Activated T-cell treated with anti-CD3 and anti-CD28 coated beads for 1 hour (primary cell): ENCODE measurements around the gene EIF4A3.

Experiments used
- DNase-seq: peaks from one replicate; pipeline ENCODE4 v3.0.0-alpha.2; 2020; ENCODE audit warnings: low read depth

EIF4A3 gene

DNA sequence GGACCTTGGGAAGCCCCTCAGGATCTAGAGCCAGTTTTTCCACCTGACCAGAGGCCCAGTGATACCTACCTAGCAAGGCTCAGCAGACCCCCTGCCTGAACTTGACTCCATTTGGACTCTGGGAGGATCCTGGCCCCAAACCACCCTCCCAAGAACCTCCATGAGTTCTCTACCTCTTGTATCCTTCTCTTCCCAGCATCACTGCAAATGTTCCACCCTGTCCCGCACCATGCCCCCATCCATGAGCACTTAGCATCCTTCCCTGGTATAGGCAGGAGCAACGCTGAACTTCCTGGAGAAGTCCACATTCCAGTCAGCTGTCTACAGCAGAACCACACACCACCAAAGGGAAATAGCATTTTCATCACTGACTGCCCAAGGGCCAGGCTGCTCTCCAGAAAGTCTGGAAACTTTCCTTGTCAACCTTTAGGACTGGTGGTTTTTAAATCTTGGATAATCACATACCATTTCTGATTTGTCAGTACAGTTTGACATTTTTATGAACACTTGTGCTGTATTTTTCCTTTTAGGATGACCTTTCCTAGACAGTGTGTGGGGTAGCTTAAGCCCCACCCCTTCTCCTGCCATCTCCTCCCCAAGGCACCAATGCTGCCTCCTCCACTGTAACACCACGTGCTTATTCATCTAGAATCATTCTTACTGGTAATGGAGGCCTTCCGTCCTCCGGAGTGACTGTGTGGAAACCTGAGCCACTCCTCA is 13.9 kb downstream of the EIF4A3 start:
- no peak for DNase-seq

DNA sequence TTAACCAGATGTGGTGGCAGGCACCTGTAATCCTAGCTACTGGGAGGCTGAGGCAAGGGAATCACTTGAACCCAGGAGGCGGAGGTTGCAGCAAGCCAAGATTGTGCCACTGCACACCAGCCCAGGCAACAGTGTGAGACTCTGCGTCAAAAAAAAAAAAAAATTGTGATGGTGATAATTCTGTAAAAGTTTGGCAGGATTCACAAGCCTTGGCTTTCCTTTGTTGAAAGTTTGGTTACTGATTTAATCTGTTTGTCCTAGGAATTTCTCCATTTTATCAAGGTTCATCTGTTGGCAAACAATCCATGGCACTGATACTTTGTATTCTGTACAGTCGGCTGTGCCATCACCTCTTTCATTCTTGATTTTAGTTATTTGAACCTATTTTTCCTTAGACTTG is 15.9 kb downstream of the EIF4A3 start:
- no peak for DNase-seq

GRCh38 chr17:80129006-80129565 is 17.8 kb downstream of the EIF4A3 start:
- DNase-seq, result no peak

DNA sequence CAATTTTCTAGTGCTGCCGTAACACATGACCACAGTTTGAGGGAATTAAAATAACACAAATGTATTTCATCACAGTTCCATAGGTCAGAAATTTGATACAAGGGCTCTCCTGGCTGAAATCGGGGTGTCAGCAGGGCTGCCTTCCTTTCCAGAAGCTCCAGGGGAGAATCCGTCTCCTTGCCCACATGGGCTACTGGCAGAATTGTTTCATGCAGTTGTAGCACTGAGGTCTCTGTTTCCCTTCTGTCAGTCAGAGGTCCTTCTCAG is 20.5 kb downstream of the EIF4A3 start:
- no peak for DNase-seq

DNA sequence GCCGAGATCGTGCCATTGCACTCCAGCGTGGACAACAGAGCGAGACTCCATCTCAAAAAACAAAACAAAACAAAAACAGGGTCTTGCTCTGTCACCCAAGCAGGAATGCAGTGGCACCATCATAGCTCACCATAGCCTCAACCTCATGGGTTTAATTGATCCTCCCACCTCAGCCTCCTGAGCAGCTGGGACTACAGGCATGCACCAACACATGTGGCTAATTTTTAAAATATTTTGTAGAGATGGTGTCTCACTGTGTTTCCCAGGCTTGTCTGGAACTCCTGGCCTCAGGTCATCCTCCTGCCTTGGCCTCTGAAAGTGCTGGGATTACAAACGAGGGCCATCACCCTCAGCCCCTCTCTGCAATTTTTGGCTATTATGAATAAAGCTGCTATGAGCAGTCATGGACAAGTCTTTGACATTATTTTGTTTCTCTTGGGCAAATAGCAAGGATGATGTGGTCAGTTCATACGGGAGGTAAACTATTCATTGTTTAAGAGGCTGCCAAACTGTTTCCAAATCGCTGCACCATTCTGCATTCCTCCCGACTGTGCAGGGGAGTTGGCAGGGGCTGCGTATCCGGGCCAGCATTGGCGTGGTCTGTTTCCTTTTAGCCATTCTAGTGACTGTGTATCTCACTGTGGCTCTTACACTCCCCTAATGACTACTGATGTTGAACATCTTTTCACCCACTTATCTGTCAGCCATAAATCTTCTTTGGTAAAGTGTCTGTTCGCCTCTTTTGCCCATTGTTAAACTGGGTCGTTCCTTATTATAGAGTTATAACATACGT is 21.1 kb downstream of the EIF4A3 start:
- DNase-seq, result no peak

GRCh38 chr17:80124351-80124981 is 22.5 kb downstream of the EIF4A3 start:
- DNase-seq, result no peak

DNA sequence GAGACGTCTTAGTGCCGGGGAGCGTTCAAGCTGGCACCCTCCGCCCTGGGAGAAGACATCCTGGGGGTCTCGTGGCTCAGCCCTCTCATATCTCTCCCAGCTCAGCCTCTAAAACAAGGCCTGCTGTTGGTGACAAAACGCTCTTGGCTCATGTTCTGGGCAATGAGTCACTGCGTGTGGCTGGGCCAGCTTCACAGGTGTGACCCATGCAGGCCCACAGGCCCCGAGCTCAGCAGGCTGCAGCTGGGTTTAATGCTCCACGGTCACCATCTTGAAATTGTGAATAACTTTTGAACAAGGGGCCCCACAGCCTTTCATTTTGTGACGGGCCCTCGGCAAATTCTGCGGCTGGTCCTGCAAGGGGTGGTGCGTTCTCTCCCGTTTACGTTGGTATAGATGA is 23.1 kb downstream of the EIF4A3 start:
- no peak for DNase-seq

DNA sequence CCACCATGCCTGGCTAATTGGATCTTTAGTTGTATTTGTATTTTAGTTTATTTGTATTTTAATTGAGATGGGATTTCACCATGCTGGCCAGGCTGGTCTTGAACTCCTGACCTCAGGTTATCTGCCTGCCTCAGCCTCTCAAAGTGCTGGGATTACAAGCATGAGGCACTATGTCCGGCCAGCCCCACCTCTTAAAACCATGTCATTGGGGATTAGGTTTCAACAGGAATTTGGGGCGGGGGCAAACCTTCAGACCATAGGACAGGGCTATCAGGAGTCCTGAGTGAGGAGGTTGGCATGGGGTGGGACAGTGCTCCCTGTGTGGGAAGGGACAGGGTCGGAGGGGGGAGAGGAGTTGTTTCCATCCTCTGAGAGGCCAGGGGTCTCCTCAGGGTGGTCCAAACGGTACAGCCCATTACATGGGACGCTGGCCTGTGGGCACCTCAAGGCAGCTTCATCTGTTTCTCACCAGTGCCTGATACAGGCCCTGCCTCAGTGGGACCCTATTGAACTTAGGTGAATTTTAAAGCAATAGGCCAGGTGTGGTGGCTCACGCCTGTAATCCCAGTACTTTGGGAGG is 23.9 kb downstream of the EIF4A3 start:
- no peak for DNase-seq

DNA sequence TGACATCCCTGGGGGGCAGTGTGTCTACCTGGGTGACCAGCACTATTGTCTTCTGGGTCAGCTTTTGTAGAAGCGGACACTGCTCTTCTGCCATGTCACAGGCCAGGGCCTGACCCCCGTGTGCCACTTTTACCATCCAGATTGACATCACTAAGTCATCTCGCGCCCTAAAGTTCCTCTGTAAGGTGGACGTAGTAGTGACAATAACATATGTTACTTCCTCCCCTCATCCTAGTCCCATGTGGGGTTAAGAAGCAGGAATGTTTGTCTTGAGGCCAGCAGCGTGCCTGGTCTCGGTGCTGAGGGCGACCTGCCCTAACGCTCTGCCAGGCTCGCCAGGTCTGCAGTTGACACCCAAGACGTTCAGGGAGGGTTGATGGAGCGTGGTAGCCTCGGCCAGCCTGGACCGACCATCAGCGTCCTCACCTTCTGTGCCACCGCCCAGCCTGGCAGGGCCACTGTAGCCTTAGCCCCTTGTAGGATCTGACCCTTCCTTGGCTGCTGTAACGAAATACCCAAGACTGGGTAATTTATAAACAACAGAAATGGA is 24.8 kb downstream of the EIF4A3 start:
- no peak for DNase-seq

DNA sequence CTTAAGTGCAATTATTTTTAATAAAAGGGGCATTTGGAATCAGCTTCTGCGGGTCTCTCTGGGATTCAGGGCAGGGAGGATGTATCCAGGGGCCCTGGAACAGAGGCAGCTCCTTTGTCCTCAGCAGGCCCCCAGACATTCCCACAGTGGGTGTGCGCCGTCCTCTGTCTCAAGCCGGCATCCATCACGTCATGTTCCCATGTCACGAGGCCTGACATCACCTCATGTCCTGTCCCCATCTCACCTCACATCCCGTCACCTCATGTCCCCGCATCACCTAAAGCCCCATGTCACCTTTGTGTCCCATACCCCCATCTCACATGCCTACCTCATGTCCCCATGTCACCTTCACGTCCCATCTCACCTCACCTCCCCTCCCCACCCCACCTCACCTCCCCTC is 27.1 kb downstream of the EIF4A3 start:
- DNase-seq, result no peak

- DNase-seq, result no peak
These were observed 27.6 kb downstream of the EIF4A3 start for GRCh38 chr17:80119271-80119791.

GRCh38 chr17:80118601-80119270 is 28.2 kb downstream of the EIF4A3 start:
- no peak for DNase-seq

- DNase-seq, result no peak
These were observed 29.2 kb downstream of the EIF4A3 start for GRCh38 chr17:80117491-80118401.

DNA sequence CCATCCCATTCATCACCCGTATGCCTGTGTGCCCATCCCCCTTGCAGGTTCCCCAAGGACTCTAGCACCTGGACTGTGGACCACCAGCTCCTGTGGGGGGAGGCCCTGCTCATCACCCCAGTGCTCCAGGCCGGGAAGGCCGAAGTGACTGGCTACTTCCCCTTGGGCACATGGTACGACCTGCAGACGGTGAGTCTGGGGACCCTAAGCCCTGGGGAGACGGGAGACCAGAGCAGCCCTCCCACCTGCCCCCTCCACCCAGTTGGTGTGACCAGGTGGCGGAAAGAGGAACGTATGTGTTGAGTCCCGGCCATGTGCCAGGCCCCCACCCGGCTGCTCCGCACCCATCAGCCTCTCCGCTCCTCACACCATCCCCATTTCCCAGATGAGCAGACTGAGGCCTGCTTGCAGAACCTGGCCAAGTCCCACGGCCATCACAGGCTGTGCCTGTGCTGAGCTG is 30.0 kb downstream of the EIF4A3 start:
- DNase-seq, result no peak

DNA sequence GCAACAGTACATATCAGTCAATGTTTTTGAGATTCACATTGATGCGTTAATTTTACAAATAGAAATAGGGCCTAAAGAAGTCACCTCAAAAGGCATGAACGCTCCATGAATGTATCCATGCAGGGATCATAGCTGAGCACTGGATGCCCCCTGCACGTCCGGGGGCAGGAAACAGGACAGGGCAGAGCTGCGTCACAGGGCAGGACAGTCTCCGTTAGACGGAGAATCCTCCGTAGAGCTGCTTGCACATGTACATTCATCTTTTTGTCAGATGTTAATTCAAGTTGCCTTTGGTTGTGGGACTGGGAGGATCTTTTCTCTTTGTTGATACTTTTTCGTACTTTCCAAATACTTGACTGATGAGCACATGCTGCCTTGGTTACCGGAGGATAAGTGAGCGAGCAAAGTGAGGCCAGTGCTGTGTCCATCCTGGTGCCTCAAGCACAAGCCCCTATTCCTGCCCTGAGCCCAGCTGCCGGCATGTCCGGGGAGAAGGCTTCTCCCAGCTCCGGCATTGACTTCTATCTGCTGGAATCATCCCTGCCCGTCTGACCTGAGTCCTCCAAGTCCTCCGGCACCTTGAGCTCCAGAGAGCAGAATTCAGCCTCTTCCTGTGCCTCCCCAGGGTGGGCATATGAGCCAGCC is 30.5 kb downstream of the EIF4A3 start:
- no peak for DNase-seq

DNA sequence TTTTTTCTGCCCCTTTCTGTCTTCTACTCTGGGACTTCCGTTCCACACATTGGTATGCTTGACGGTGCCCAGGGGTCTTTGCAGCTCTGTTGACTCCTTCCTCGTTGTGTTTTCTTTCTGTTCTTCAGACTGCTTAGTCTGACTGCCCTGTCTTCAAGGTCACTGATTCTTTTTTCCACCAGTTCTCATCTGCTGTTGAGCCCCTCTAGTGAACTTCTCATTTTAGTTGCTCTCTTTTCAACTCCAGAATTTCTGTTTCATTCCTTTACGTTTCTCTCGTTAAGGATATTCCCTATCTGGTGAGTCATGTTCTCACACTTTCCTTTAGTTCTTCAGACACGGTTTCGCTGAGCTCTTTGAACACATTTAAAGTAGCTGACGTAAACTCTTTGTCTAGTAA is 31.8 kb downstream of the EIF4A3 start:
- DNase-seq, result no peak

GRCh38 chr17:80114758-80115157 is 32.2 kb downstream of the EIF4A3 start:
- no peak for DNase-seq

DNA sequence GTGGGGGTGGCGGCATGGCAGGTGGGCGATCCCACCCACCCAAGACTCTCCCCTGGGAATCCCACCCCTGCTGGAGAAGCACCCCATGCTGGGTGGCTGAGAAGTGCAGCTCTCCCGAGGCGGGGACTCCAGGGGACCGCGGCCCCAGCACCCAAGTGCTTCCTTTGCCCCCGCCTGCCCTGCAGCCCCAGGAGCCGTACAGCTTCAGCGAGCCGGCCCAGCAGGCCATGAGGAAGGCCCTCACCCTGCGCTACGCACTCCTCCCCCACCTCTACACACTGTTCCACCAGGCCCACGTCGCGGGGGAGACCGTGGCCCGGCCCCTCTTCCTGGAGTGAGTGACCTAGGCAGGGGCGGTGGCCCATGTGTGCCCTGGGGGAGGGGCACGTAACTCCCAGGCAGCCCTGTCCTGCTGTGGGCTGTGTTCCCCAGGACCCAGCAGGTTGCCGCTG is 33.9 kb downstream of the EIF4A3 start:
- no peak for DNase-seq

GRCh38 chr17:80112471-80113032 is 34.4 kb downstream of the EIF4A3 start:
- no peak for DNase-seq
